Measurements from ENCODE around the gene DGKG.

DGKG gene

DNA sequence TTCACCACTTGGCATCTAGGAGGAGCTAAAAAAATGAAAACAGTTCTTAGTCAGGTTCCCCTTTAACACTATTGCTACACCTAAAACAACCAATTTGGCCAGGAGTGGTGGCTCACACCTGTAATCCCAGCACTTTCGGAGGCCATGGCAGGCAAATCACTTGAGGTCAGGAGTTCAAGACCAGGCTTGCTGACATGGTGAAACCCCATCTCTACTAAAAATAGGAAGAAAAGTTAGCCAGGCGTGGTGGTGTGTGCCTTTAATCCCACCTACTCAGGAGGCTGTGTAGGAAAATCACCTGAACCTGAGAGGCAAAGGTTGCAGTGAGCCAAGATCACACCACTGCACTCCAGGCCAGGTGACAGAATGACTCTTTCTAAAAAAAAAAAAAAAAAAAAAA lies 124.1 kb downstream of the DGKG start:
- Histone ChIP-seq H3K4me3 (ENCODE audit: low read length) (no peak overlapping the region), H3K36me3 (ENCODE audit: insufficient read depth, low read length) (no peaks in the 10 kb centered on the region), H3K9ac (ENCODE audit: low read depth, low read length) (no peak overlapping the region), H3K4me1 (ENCODE audit: insufficient read depth, low read length) (peaks cover 12% of the 10 kb centered on the region), H3K27ac (ENCODE audit: low read depth, low read length) (no peak overlapping the region), H3K27me3 (ENCODE audit: insufficient read depth, low read length) (0 out of 2 replicates have a peak, but pooled peaks cover 4% of the 10 kb centered on the region), H3K9me3 (ENCODE audit: insufficient read depth, low read depth, low read length) (no peaks in the 10 kb centered on the region)
- WGBS: 88% methylated on average over 2 of the region's 2 CpGs

DNA sequence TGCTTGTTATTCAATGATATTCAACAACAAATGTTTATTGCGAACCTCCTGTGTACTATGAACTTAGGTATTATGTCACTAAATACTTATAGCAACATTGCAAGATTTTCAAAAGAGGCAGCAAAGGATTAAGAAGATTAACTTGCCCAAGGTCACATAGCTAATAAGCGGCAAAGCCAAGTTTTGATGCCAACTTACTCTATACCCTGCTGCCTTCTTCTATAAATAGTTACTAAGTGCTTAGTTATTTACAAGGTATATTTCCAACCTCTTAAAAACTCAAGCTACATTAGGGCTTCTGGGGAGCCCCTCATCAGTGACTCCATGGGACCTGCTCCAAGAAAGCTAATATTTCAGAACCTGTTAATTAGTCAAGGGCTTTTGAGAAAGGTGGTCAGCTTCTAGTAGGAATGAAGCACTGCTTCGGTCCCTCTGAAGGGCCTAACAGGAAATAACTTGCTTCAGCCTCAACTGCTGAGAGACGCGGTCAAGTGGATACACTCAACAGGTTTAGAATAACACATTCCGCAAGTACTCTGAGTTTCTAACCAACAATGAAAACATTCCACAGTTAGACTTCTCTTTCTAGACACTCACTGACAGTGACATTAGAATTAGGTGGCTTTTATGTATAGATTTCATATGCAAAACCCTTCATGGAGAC lies 125.5 kb downstream of the DGKG start:
- WGBS: 97% methylated on average over 6 of the region's 6 CpGs
- 0 out of 2 replicates have a peak, but pooled peaks cover 4% of the 10 kb centered on the region for H3K27me3 ChIP-seq (ENCODE audit: insufficient read depth, low read length)
- H3K9ac ChIP-seq (ENCODE audit: low read depth, low read length): no peak overlapping the region
- no peaks in the 10 kb centered on the region for H3K36me3 ChIP-seq (ENCODE audit: insufficient read depth, low read length)
- peaks cover 6% of the 10 kb centered on the region; the same call in 1 of the 2 replicates for H3K4me1 ChIP-seq (ENCODE audit: insufficient read depth, low read length)
- no peak overlapping the region for H3K4me3 ChIP-seq (ENCODE audit: low read length)
- H3K27ac ChIP-seq (ENCODE audit: low read depth, low read length): no peak overlapping the region
- no peaks in the 10 kb centered on the region for H3K9me3 ChIP-seq (ENCODE audit: insufficient read depth, low read depth, low read length)

DNA sequence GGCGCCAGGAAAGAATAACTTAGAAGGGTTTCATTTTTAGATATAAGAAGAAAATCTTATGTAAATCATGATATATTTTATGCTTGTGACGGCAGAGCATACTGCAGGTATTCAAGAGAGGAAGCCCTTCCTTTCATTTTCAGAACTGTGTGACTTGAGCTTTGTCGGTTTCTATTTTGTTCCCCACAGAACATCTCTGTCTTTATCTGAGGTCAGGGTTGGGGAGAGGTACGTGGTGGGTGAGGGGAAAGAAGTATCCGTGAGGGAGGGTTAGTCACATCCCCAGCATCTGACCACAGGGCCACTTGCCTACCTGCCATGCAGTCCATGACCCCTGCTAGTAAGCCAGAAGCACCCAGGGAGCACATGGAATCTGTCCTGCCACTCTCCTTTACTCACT lies 126.5 kb downstream of the DGKG start:
- Histone ChIP-seq H3K9me3 (ENCODE audit: insufficient read depth, low read depth, low read length) (no peaks in the 10 kb centered on the region), H3K27me3 (ENCODE audit: insufficient read depth, low read length) (0 out of 2 replicates have a peak, but pooled peaks cover 4% of the 10 kb centered on the region), H3K4me1 (ENCODE audit: insufficient read depth, low read length) (peaks cover 6% of the 10 kb centered on the region; the same call in 1 of the 2 replicates), H3K36me3 (ENCODE audit: insufficient read depth, low read length) (no peaks in the 10 kb centered on the region), H3K9ac (ENCODE audit: low read depth, low read length) (no peak overlapping the region), H3K4me3 (ENCODE audit: low read length) (no peak overlapping the region), H3K27ac (ENCODE audit: low read depth, low read length) (no peak overlapping the region)
- WGBS: 88% methylated on average over 5 of the region's 5 CpGs

DNA sequence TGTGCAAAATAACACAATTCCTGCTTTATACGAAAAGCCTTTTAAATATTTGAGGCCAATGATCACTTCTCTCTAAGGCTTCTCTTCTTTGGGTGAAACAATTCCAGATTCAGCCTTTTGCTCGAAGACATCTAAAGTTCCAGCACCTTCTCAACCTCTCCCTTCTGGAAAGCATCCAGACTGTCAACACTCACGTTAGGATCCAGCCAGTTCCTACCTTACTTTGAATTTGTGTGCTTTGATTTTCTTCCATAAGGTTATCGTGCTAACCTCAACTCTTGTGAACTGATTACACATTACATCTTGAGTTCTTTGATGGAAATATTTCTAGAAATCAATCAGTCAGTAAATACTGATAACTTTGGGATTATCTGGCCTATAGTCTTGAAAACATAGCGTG lies 127.9 kb downstream of the DGKG start:
- peaks cover 5% of the 10 kb centered on the region; the same call in 1 of the 2 replicates for H3K4me1 ChIP-seq (ENCODE audit: insufficient read depth, low read length)
- 0 out of 2 replicates have a peak, but pooled peaks cover 4% of the 10 kb centered on the region for H3K27me3 ChIP-seq (ENCODE audit: insufficient read depth, low read length)
- H3K9me3 ChIP-seq (ENCODE audit: insufficient read depth, low read depth, low read length): no peaks in the 10 kb centered on the region
- H3K9ac ChIP-seq (ENCODE audit: low read depth, low read length): no peak overlapping the region
- H3K4me3 ChIP-seq (ENCODE audit: low read length): no peak overlapping the region
- 89% methylated on average over 5 of the region's 5 CpGs for WGBS
- no peak overlapping the region for H3K27ac ChIP-seq (ENCODE audit: low read depth, low read length)
- no peaks in the 10 kb centered on the region for H3K36me3 ChIP-seq (ENCODE audit: insufficient read depth, low read length)

DNA sequence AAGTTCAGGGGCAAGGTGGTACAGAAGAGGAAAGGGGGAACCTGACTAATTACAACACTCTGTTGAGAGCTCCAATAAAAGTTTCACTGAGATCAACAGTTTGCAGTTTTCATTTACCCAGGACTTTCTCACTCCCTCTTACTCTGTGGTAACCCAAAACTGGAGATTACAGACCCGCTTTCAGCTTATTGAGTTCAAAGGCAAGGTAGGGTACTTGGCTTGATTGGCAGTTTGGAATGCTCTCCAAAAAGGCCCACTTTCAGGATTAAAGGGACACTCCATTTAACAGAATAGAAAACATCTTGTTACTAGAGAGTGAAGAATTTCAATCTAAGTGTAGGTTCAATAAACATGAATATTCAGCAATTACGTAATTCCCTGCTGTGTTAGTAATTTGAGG lies 135.6 kb downstream of the DGKG start:
- no peak overlapping the region for H3K4me3 ChIP-seq (ENCODE audit: low read length)
- H3K36me3 ChIP-seq (ENCODE audit: insufficient read depth, low read length): no peaks in the 10 kb centered on the region
- no peak overlapping the region for H3K27ac ChIP-seq (ENCODE audit: low read depth, low read length)
- H3K4me1 ChIP-seq (ENCODE audit: insufficient read depth, low read length): no peaks in the 10 kb centered on the region
- 95% methylated on average over 2 of the region's 2 CpGs for WGBS
- H3K9me3 ChIP-seq (ENCODE audit: insufficient read depth, low read depth, low read length): no peaks in the 10 kb centered on the region
- no peak overlapping the region for H3K9ac ChIP-seq (ENCODE audit: low read depth, low read length)
- H3K27me3 ChIP-seq (ENCODE audit: insufficient read depth, low read length): peaks cover 6% of the 10 kb centered on the region; the same call in 1 of the 2 replicates

DNA sequence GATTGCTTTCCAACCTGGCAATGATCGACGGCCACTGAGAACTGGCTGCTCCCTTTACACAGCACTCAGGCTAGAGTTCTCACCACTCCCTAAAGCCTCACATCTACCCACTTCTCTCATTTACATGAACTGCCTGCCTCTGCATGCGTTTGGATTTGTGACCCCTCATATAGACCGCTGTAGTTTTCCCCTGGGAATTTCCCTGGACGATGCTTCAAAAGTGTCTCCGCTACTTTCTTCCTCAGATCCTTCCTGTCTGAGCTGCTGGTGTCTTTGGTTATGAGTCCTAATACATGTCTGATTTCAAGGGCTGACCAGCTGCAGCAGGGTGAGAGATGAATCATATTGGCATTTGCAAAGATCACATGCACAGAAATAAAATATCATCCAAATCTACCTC lies 136.4 kb downstream of the DGKG start:
- no peaks in the 10 kb centered on the region for H3K9me3 ChIP-seq (ENCODE audit: insufficient read depth, low read depth, low read length)
- WGBS: 86% methylated on average over 6 of the region's 6 CpGs
- peaks cover 6% of the 10 kb centered on the region; the same call in 1 of the 2 replicates for H3K27me3 ChIP-seq (ENCODE audit: insufficient read depth, low read length)
- H3K9ac ChIP-seq (ENCODE audit: low read depth, low read length): no peak overlapping the region
- H3K4me1 ChIP-seq (ENCODE audit: insufficient read depth, low read length): no peaks in the 10 kb centered on the region
- H3K27ac ChIP-seq (ENCODE audit: low read depth, low read length): no peak overlapping the region
- H3K36me3 ChIP-seq (ENCODE audit: insufficient read depth, low read length): no peaks in the 10 kb centered on the region
- H3K4me3 ChIP-seq (ENCODE audit: low read length): no peak overlapping the region

DNA sequence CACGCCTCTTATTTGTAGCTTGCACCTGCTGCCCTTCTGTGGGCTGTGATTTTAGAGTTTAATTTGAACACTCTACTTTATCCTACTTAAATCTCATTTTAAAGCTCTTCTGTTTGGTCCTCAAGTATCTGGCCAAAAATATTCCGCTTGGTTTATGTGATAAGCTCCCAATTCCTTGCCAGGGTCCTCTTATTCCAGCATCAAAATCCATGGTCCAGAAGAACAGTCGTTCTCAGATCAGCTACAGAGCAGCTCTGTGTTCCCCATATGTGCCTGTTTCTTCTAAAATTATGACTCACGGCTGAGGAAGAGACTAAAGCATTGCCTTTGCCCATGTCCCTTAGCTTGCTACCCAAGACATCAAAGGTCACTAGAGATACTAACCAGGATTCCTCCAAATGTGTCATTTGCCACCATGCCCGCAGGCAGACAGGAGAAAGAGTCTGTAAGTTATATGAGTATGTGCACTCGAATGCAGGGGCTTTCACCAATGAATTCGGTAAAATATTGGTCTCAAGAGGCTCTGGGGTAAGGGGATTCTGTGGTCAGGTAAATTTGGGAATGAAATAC lies 137.9 kb downstream of the DGKG start:
- H3K36me3 ChIP-seq (ENCODE audit: insufficient read depth, low read length): no peaks in the 10 kb centered on the region
- no peaks in the 10 kb centered on the region for H3K4me1 ChIP-seq (ENCODE audit: insufficient read depth, low read length)
- H3K9ac ChIP-seq (ENCODE audit: low read depth, low read length): no peak overlapping the region
- H3K27me3 ChIP-seq (ENCODE audit: insufficient read depth, low read length): peaks cover 6% of the 10 kb centered on the region; the same call in 1 of the 2 replicates
- H3K9me3 ChIP-seq (ENCODE audit: insufficient read depth, low read depth, low read length): no peaks in the 10 kb centered on the region
- WGBS: 91% methylated on average over 7 of the region's 7 CpGs
- H3K27ac ChIP-seq (ENCODE audit: low read depth, low read length): no peak overlapping the region
- H3K4me3 ChIP-seq (ENCODE audit: low read length): no peak overlapping the region

DNA sequence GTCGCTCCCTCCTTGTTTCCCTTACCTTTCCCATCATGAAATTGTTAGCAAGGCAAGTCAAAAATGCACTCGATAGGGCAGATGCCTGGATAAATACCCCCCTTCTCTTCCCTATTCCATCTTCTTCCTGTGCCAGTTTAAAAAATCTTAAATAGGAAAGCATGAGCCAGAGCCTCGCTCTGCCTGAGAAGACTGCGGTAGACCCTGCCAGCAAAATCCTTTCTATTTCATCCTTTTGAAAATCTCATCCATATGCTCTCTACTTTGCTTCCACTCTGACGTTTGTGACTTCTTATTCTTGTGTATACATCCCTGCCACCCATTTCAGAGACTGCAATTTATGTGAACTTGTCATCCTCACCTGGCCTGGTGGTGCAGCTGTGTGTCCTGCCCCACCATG lies 138.6 kb downstream of the DGKG start:
- Histone ChIP-seq H3K36me3 (ENCODE audit: insufficient read depth, low read length) (no peaks in the 10 kb centered on the region), H3K4me3 (ENCODE audit: low read length) (no peak overlapping the region), H3K9me3 (ENCODE audit: insufficient read depth, low read depth, low read length) (no peaks in the 10 kb centered on the region), H3K27me3 (ENCODE audit: insufficient read depth, low read length) (peaks cover 6% of the 10 kb centered on the region; the same call in 1 of the 2 replicates), H3K9ac (ENCODE audit: low read depth, low read length) (no peak overlapping the region), H3K4me1 (ENCODE audit: insufficient read depth, low read length) (no peaks in the 10 kb centered on the region), H3K27ac (ENCODE audit: low read depth, low read length) (no peak overlapping the region)
- WGBS: 90% methylated on average over 5 of the region's 5 CpGs

DNA sequence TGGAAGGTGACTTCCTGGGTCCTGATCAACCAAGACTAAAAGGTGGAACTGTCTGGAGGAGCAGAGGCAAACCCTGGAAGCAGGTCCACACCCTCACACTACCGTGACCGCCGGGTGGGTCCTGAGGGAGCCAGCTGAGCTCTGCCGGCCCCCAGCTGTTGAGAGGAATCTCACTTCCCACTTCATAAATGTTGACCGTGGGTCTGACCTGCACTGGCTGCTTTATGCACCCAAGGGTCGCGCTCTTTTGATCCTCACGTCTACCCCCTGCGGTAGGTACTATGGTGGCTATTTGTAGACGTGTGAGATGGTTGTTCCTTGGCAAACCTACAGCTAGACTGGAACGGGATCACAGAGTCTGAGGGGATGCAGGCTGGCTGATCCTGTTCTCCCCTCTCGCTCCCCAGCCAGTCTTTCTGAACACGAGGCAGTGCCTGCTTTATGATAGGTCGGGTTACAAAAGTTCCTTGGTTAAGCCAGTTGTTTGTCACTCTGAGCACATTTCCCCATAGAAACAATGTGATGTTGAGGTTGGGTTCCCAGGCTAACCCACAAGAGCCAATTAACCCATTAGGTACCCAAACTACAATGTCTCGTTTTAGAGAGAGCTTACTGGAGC lies 140.2 kb downstream of the DGKG start:
- H3K9ac ChIP-seq (ENCODE audit: low read depth, low read length): no peak overlapping the region
- no peaks in the 10 kb centered on the region for H3K4me1 ChIP-seq (ENCODE audit: insufficient read depth, low read length)
- 86% methylated on average over 15 of the region's 15 CpGs for WGBS
- H3K9me3 ChIP-seq (ENCODE audit: insufficient read depth, low read depth, low read length): no peaks in the 10 kb centered on the region
- no peak overlapping the region for H3K27ac ChIP-seq (ENCODE audit: low read depth, low read length)
- no peak overlapping the region for H3K4me3 ChIP-seq (ENCODE audit: low read length)
- no peaks in the 10 kb centered on the region for H3K36me3 ChIP-seq (ENCODE audit: insufficient read depth, low read length)
- 0 out of 2 replicates have a peak, but pooled peaks cover 3% of the 10 kb centered on the region for H3K27me3 ChIP-seq (ENCODE audit: insufficient read depth, low read length)

DNA sequence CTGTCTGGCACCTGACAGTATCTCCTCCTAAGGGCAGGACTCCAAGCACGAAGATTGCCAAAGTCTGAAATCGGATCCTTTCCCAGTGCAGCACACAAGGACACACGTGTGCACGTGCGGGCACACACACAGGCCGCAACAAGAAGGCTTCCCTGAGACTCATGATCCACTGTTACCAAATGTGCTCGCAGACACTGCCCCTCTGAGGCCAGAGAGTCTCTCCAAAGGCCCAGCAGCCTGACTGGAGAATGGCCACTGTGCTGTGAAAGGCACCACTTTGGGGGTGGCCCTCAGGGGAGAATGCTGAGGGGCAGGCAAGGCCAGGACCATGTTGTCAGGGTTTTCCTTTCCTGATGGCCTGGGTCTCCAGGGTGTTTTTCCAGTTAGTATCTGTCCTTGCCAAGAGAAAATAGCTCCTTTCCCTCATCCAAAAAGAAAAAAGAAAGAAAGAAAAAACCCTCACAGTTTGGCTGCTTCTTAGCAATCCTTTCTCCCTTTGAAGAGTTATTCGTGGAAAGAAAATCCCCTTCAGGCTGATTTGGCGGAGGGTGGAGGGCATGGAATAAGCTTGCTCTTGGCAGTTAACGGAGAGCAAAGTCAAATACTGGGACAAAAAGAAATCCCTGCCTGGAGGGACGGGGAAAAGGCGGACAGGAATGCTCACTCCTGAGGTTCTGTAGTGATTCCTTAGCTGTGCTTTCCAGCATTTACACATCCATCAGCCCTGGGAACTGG lies 141.0 kb downstream of the DGKG start:
- Histone ChIP-seq H3K36me3 (ENCODE audit: insufficient read depth, low read length) (no peaks in the 10 kb centered on the region), H3K4me1 (ENCODE audit: insufficient read depth, low read length) (no peaks in the 10 kb centered on the region), H3K4me3 (ENCODE audit: low read length) (no peak overlapping the region), H3K9me3 (ENCODE audit: insufficient read depth, low read depth, low read length) (no peaks in the 10 kb centered on the region), H3K27ac (ENCODE audit: low read depth, low read length) (no peak overlapping the region), H3K9ac (ENCODE audit: low read depth, low read length) (no peak overlapping the region), H3K27me3 (ENCODE audit: insufficient read depth, low read length) (0 out of 2 replicates have a peak, but pooled peaks cover 3% of the 10 kb centered on the region)
- WGBS: 79% methylated on average over 12 of the region's 12 CpGs

DNA sequence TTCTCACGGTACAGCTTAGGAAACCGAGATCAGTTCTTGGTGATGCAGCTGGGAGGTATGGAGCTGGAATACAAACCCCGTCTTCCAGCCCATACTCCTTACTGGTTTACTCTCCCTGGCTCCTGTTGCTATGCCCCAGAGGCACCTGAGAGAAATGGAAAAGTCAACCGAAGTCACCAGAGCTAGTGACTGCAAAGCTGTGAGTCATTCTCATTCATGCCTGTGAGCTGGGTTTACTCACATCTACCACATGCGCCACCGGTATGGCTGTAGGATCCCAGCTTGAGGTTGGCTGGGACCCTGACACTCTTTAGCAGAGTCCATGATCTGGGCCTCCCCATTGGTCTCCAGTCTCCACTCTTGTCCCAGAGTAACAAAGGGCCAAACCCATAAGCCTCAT lies 141.7 kb downstream of the DGKG start:
- no peak overlapping the region for H3K9ac ChIP-seq (ENCODE audit: low read depth, low read length)
- no peaks in the 10 kb centered on the region for H3K9me3 ChIP-seq (ENCODE audit: insufficient read depth, low read depth, low read length)
- H3K27me3 ChIP-seq (ENCODE audit: insufficient read depth, low read length): 0 out of 2 replicates have a peak, but pooled peaks cover 3% of the 10 kb centered on the region
- no peaks in the 10 kb centered on the region for H3K4me1 ChIP-seq (ENCODE audit: insufficient read depth, low read length)
- H3K36me3 ChIP-seq (ENCODE audit: insufficient read depth, low read length): no peaks in the 10 kb centered on the region
- WGBS: 80% methylated on average over 6 of the region's 6 CpGs
- no peak overlapping the region for H3K4me3 ChIP-seq (ENCODE audit: low read length)
- no peak overlapping the region for H3K27ac ChIP-seq (ENCODE audit: low read depth, low read length)

All from HUES64 (cell line).